ENCODE data around the gene GMNC.

GMNC gene

GRCh38 chr3:190826018-190826417, 36.5 kb downstream of the GMNC start:
- no peaks in the 10 kb centered on the region for H3K9me2 ChIP-seq (replicated peaks; ENCODE audit: control insufficient read depth, low read length)
- no peaks in the 10 kb centered on the region for H3K79me2 ChIP-seq (ENCODE audit: control insufficient read depth, low read length)
- no peaks in the 10 kb centered on the region for H3F3A ChIP-seq (ENCODE audit: control insufficient read depth, insufficient read depth)
- no peaks in the 10 kb centered on the region for H4K20me1 ChIP-seq (ENCODE audit: control insufficient read depth, insufficient read depth, low read depth, low read length)
- no peak overlapping the region for H3K4me3 ChIP-seq (ENCODE audit: low read length)
- no peak for TF ChIP-seq EZH2phosphoT487 (IDR thresholded peaks at IDR 0.05; ENCODE audit: borderline replicate concordance, low read length)
- no peak for TF ChIP-seq CTCF (IDR thresholded peaks at IDR 0.05; ENCODE audit: low read depth, low read length, poor library complexity, severe bottlenecking)
- no peaks in the 10 kb centered on the region for H3K36me3 ChIP-seq (ENCODE audit: control insufficient read depth, low read length)
- H3K27ac ChIP-seq (ENCODE audit: low read depth, low read length): no peak overlapping the region
- H3K9me3 ChIP-seq (ENCODE audit: control insufficient read depth, insufficient read depth, low read length): no peaks in the 10 kb centered on the region
- H3K4me2 ChIP-seq (ENCODE audit: low read length): no peak overlapping the region
- no peaks in the 10 kb centered on the region for H3K27me3 ChIP-seq (ENCODE audit: control insufficient read depth, low read length)
- H3K4me1 ChIP-seq (ENCODE audit: control insufficient read depth, low read length): no peaks in the 10 kb centered on the region

- no peak for TF ChIP-seq EZH2phosphoT487 (IDR thresholded peaks at IDR 0.05; ENCODE audit: borderline replicate concordance, low read length)
- TF ChIP-seq CTCF (IDR thresholded peaks at IDR 0.05; ENCODE audit: low read depth, low read length, poor library complexity, severe bottlenecking): no peak
Measured at GRCh38 chr3:190825386-190826016, 37.0 kb downstream of the GMNC start.

GRCh38 chr3:190811775-190812480, 50.6 kb downstream of the GMNC start:
- H3K79me2 ChIP-seq (ENCODE audit: control insufficient read depth, low read length): no peaks in the 10 kb centered on the region
- H3K36me3 ChIP-seq (ENCODE audit: control insufficient read depth, low read length): no peaks in the 10 kb centered on the region
- peaks cover 4% of the 10 kb centered on the region; the same call in 1 of the 2 replicates for H3K27me3 ChIP-seq (ENCODE audit: control insufficient read depth, low read length)
- no peak overlapping the region for H3K4me2 ChIP-seq (ENCODE audit: low read length)
- H3K4me1 ChIP-seq (ENCODE audit: control insufficient read depth, low read length): no peaks in the 10 kb centered on the region
- no peaks in the 10 kb centered on the region for H3F3A ChIP-seq (ENCODE audit: control insufficient read depth, insufficient read depth)
- H3K9me3 ChIP-seq (ENCODE audit: control insufficient read depth, insufficient read depth, low read length): no peaks in the 10 kb centered on the region
- no peaks in the 10 kb centered on the region for H4K20me1 ChIP-seq (ENCODE audit: control insufficient read depth, insufficient read depth, low read depth, low read length)
- no peak overlapping the region for H3K4me3 ChIP-seq (ENCODE audit: low read length)
- no peak overlapping the region for H3K27ac ChIP-seq (ENCODE audit: low read depth, low read length)
- no peaks in the 10 kb centered on the region for H3K9me2 ChIP-seq (replicated peaks; ENCODE audit: control insufficient read depth, low read length)
- TF ChIP-seq EZH2phosphoT487 (IDR thresholded peaks at IDR 0.05; ENCODE audit: borderline replicate concordance, low read length) (no peak), CTCF (IDR thresholded peaks at IDR 0.05; ENCODE audit: low read depth, low read length, poor library complexity, severe bottlenecking) (peak; percentile 82)

More at GRCh38 chr3:190825386-190826016, 37.0 kb downstream of the GMNC start:
- H3K4me3 ChIP-seq (ENCODE audit: low read length): no peak overlapping the region
- H3K9me3 ChIP-seq (ENCODE audit: control insufficient read depth, insufficient read depth, low read length): no peaks in the 10 kb centered on the region
- no peak overlapping the region for H3K27ac ChIP-seq (ENCODE audit: low read depth, low read length)
- H3K9me2 ChIP-seq (replicated peaks; ENCODE audit: control insufficient read depth, low read length): no peaks in the 10 kb centered on the region
- no peak overlapping the region for H3K4me2 ChIP-seq (ENCODE audit: low read length)
- H3F3A ChIP-seq (ENCODE audit: control insufficient read depth, insufficient read depth): no peaks in the 10 kb centered on the region
- no peaks in the 10 kb centered on the region for H3K4me1 ChIP-seq (ENCODE audit: control insufficient read depth, low read length)
- H3K79me2 ChIP-seq (ENCODE audit: control insufficient read depth, low read length): no peaks in the 10 kb centered on the region
- H3K27me3 ChIP-seq (ENCODE audit: control insufficient read depth, low read length): no peaks in the 10 kb centered on the region
- no peaks in the 10 kb centered on the region for H4K20me1 ChIP-seq (ENCODE audit: control insufficient read depth, insufficient read depth, low read depth, low read length)
- H3K36me3 ChIP-seq (ENCODE audit: control insufficient read depth, low read length): no peaks in the 10 kb centered on the region
